CD14-positive monocyte (primary cell): ENCODE results near the gene GHRL. TPM values are rescaled to one million over a fixed set of nuclear protein-coding genes. Genes with fewer than 3 reads are reported as not detected.
A peak's percentile ranks its signal among the peaks of the same experiment; 100 is the strongest.

ENCODE experiments used
- DNase-seq, 3 donors: peaks; one replicate each; pipeline ENCODE4 v3.0.0-alpha.2; 2011 to 2022
- H2AFZ ChIP-seq: 2 replicates; pipeline ENCODE4 v1.6.0; 2012; ENCODE audit warnings: mild to moderate bottlenecking, low read depth, low read length, inconsistent platforms; ENCODE audit not compliant: insufficient read depth, poor library complexity, severe bottlenecking
- H3K27ac ChIP-seq, 2 donors: 1 replicate in 1 of 2; 2 replicates in 1 of 2; pipeline ENCODE4 v1.5.1; 2012 to 2013; ENCODE audit warnings: low read length in 2 of 2, control low read depth in 1 of 2, inconsistent platforms in 1 of 2, low read depth in 1 of 2, mild to moderate bottlenecking in 1 of 2
- H3K27me3 ChIP-seq, 2 donors: one replicate each; pipeline versions ENCODE4 v1.6.0 to v1.6.1; 2011 to 2013; ENCODE audit warnings: low read length in 2 of 2; ENCODE audit not compliant: control insufficient read depth in 2 of 2, insufficient read depth in 2 of 2
- H3K36me3 ChIP-seq, 2 donors: replicated peaks in 1 of 2; 1 replicate in 1 of 2; 2 replicates in 1 of 2; pipeline versions ENCODE4 v1.5.1 to v1.6.1; 2012 to 2013; ENCODE audit warnings: low read length in 2 of 2, control low read depth in 1 of 2, inconsistent platforms in 1 of 2, mild to moderate bottlenecking in 1 of 2; ENCODE audit not compliant: insufficient read depth in 2 of 2, control insufficient read depth in 1 of 2
- H3K4me1 ChIP-seq, 2 donors: 1 replicate in 1 of 2; 2 replicates in 1 of 2; pipeline versions ENCODE4 v1.5.1 to v1.6.1; 2012 to 2013; ENCODE audit warnings: low read length in 2 of 2, control low read depth in 1 of 2, inconsistent platforms in 1 of 2, mild to moderate bottlenecking in 1 of 2, moderate library complexity in 1 of 2; ENCODE audit not compliant: insufficient read depth in 2 of 2, control insufficient read depth in 1 of 2
- H3K4me2 ChIP-seq: replicated peaks from 2 replicates; pipeline ENCODE3; 2012; ENCODE audit warnings: low read length, moderate library complexity, mild to moderate bottlenecking; ENCODE audit not compliant: poor library complexity, severe bottlenecking; ENCODE audit errors: extremely low read depth
- H3K4me3 ChIP-seq, 3 experiments: fragments of 200-600 bp in 1 of 3; sonication (generic) in 1 of 3; replicated peaks in 1 of 3; 1 replicate in 2 of 3; 2 replicates in 1 of 3; pipeline ENCODE4 v1.5.1; 2011 to 2013; ENCODE audit warnings: low read length in 3 of 3, mild to moderate bottlenecking in 3 of 3, control low read depth in 2 of 3, low read depth in 2 of 3, inconsistent platforms in 1 of 3, moderate library complexity in 1 of 3
- H3K79me2 ChIP-seq: 2 replicates; pipeline ENCODE4 v1.6.0; 2012; ENCODE audit warnings: mild to moderate bottlenecking, control low read depth, inconsistent platforms, low read length, moderate library complexity; ENCODE audit not compliant: insufficient read depth
- H3K9ac ChIP-seq: 2 replicates; pipeline ENCODE4 v1.6.0; 2017; ENCODE audit warnings: low read length, mild to moderate bottlenecking; ENCODE audit not compliant: insufficient read depth, poor library complexity, severe bottlenecking
- H3K9me3 ChIP-seq, 2 donors: replicated peaks in 1 of 2; 1 replicate in 1 of 2; 2 replicates in 1 of 2; pipeline versions ENCODE4 v1.5.1 to v1.6.1; 2012 to 2013; ENCODE audit warnings: low read length in 2 of 2, control low read depth in 1 of 2; ENCODE audit not compliant: control insufficient read depth in 1 of 2, insufficient read depth in 1 of 2
- H4K20me1 ChIP-seq: 2 replicates; pipeline ENCODE4 v1.6.0; 2012; ENCODE audit warnings: mild to moderate bottlenecking, low read length, control low read depth, moderate library complexity; ENCODE audit not compliant: insufficient read depth
- H3K27ac Mint-ChIP-seq, 7 donors: one replicate each; pipeline ENCODE4 v1.8.0; 2020; ENCODE audit warnings: mild to moderate bottlenecking in 7 of 7, mixed read lengths in 7 of 7, moderate library complexity in 6 of 7, inconsistent platforms in 2 of 7
- H3K27me3 Mint-ChIP-seq, 3 donors: one replicate each; pipeline ENCODE4 v1.8.0; 2021 to 2022; ENCODE audit warnings: low read depth in 3 of 3, mild to moderate bottlenecking in 3 of 3, mixed read lengths in 3 of 3, moderate library complexity in 3 of 3, inconsistent platforms in 1 of 3
- H3K36me3 Mint-ChIP-seq, 2 donors: one replicate each; pipeline ENCODE4 v1.8.0; 2020; ENCODE audit warnings: mixed read lengths in 2 of 2, inconsistent platforms in 1 of 2, mild to moderate bottlenecking in 1 of 2
- H3K4me1 Mint-ChIP-seq: one replicate; pipeline ENCODE4 v1.8.0; 2020; ENCODE audit warnings: mild to moderate bottlenecking, mixed read lengths
- H3K4me3 Mint-ChIP-seq, 2 donors: one replicate each; pipeline ENCODE4 v1.8.0; 2020; ENCODE audit warnings: mild to moderate bottlenecking in 2 of 2, mixed read lengths in 2 of 2, moderate library complexity in 1 of 2
- H3K9me3 Mint-ChIP-seq, 7 donors: one replicate each; pipeline ENCODE4 v1.8.0; 2020 to 2022; ENCODE audit warnings: mixed read lengths in 7 of 7, mild to moderate bottlenecking in 6 of 7, moderate library complexity in 6 of 7, inconsistent platforms in 2 of 7
- WGBS: methylation state at CpG from one replicate; pipeline ENCODE4 v1.1.5; 2013; ENCODE audit warnings: missing lambda C conversion rate; ENCODE audit not compliant: insufficient coverage; 5-methylcytosine and 5-hydroxymethylcytosine counted together
- intact Hi-C, 2 donors: fragments of 100-400 bp; cut with micrococcal nuclease; formaldehyde crosslinking; loops; one replicate each; pipeline versions ENCODE4 v1.15.0 to v1.15.1; 2023
- polyA plus RNA-seq, 3 donors: library from polyadenylated mRNA; depleted of rRNA in 1 of 3; unstranded in 2 of 3; stranded (reverse) in 1 of 3; fragments of 300-500 nt in 2 of 3; fragments of >200 nt in 1 of 3; fragmentation: Illumina TruSeq in 2 of 3; gene quantifications; 1 replicate in 2 of 3; 2 replicates in 1 of 3; pipeline ENCODE4 v1.2.3, GENCODE V29; 2012 to 2021
- TF ChIP-seq, protein P1 (sequence below): fragments of 200-600 bp; IDR thresholded peaks from one replicate; pipeline ENCODE4 v1.8.0; 2022; ENCODE audit warnings: antibody characterized with exemption, mild to moderate bottlenecking

GHRL gene
- polyA plus RNA-seq, 3 donors, result 2.3 to 9.9 (median 7.0) TPM

DNA sequence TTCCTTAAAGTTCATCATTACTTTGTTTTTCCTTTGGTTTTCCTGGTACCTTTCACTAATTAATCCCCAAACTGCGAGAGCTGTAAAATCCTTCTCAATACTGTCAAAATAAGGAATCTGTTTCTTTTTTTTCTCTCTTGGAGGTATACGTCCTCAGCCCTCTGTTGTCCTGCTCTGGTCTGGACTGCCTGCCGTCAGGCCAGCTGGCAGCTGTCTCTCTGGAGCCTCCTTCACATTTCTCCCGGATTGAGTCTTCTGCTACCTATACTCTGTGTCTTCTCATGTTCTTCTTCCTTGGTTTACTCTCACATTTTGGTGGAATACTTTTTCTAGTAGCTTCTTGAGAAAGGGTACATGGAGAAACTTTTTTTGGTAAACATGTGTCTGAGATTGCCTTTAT, 30.7 kb downstream of the GHRL start:
- H3K9me3 ChIP-seq, result no peaks in the 10 kb centered on the region
- intact Hi-C loops, result no loop called here
- peaks cover 15% of the 10 kb centered on the region for H3K4me1 Mint-ChIP-seq
- no CpG with 5 or more reads among the region's 4 CpGs for WGBS
- no peaks in the 10 kb centered on the region for H3K9me3 Mint-ChIP-seq
- no peak overlapping the region for H2AFZ ChIP-seq
- H3K36me3 Mint-ChIP-seq, result peaks cover 74 to 94% of the 10 kb centered on the region in 2 donors
- H3K9ac ChIP-seq, result no peak overlapping the region
- TF ChIP-seq, protein P1, sequence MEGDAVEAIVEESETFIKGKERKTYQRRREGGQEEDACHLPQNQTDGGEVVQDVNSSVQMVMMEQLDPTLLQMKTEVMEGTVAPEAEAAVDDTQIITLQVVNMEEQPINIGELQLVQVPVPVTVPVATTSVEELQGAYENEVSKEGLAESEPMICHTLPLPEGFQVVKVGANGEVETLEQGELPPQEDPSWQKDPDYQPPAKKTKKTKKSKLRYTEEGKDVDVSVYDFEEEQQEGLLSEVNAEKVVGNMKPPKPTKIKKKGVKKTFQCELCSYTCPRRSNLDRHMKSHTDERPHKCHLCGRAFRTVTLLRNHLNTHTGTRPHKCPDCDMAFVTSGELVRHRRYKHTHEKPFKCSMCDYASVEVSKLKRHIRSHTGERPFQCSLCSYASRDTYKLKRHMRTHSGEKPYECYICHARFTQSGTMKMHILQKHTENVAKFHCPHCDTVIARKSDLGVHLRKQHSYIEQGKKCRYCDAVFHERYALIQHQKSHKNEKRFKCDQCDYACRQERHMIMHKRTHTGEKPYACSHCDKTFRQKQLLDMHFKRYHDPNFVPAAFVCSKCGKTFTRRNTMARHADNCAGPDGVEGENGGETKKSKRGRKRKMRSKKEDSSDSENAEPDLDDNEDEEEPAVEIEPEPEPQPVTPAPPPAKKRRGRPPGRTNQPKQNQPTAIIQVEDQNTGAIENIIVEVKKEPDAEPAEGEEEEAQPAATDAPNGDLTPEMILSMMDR, result no peak
- peaks cover 58 to 88% of the 10 kb centered on the region in 2 donors for H3K36me3 ChIP-seq
- peaks cover 97% of the 10 kb centered on the region for H3K79me2 ChIP-seq
- no peak for DNase-seq
- H3K4me3 Mint-ChIP-seq, result no peak overlapping the region
- peak overlapping the region in 1 of 2 donors; percentile 33 for H3K27ac ChIP-seq
- H3K4me3 ChIP-seq, result no peak overlapping the region
- no peaks in the 10 kb centered on the region for H3K4me1 ChIP-seq
- H3K27me3 Mint-ChIP-seq, result peaks cover 0 to 3% (median 0%) of the 10 kb centered on the region in 3 donors
- peak overlapping the region; percentile 16 to 87 (median 36) for H3K27ac Mint-ChIP-seq
- H3K27me3 ChIP-seq, result no peaks in the 10 kb centered on the region
- no peak overlapping the region for H3K4me2 ChIP-seq
- peaks cover 85% of the 10 kb centered on the region for H4K20me1 ChIP-seq

- H3K9ac ChIP-seq, result no peak overlapping the region
- no peak overlapping the region for H3K27ac ChIP-seq
- no peak for DNase-seq
- Mint-ChIP-seq H3K4me3 (no peak overlapping the region), H3K27me3 (peaks cover 0 to 3% (median 0%) of the 10 kb centered on the region in 3 donors), H3K9me3 (no peaks in the 10 kb centered on the region), H3K27ac (peak overlapping the region in 3 of 7 donors; percentile 42 to 63 (median 58)), H3K36me3 (peaks cover 73 to 94% of the 10 kb centered on the region in 2 donors), H3K4me1 (peaks cover 18% of the 10 kb centered on the region)
- H3K9me3 ChIP-seq, result no peaks in the 10 kb centered on the region
- no peak overlapping the region for H2AFZ ChIP-seq
- intact Hi-C loops, result no loop called here
- H3K4me1 ChIP-seq, result no peaks in the 10 kb centered on the region
- H3K79me2 ChIP-seq, result peaks cover 97% of the 10 kb centered on the region
- no peaks in the 10 kb centered on the region for H3K27me3 ChIP-seq
- H4K20me1 ChIP-seq, result peaks cover 87% of the 10 kb centered on the region
- TF ChIP-seq, protein P1, result no peak
- no peak overlapping the region for H3K4me3 ChIP-seq
- WGBS, result 88% methylated on average over 5 of the region's 6 CpGs
- peaks cover 59 to 87% of the 10 kb centered on the region in 2 donors for H3K36me3 ChIP-seq
- H3K4me2 ChIP-seq, result no peak overlapping the region
Measured at GRCh38 chr3:10260211-10260701, 32.5 kb downstream of the GHRL start.
